Right ventricle myocardium inferior (tissue), 1 donor: ENCODE measurements around the gene NGRN. TPM values are rescaled to one million over a fixed set of nuclear protein-coding genes. Genes with fewer than 3 reads are reported as not detected.

Source experiments
- ATAC-seq: fragments of 200-7000 bp; cut with Tn5 transposase; one replicate; pipeline ENCODE4 v1.9.1; 2020; ENCODE audit warnings: mild to moderate bottlenecking, moderate library complexity
- DNase-seq: peaks from one replicate; pipeline ENCODE4 v3.0.0; 2021; ENCODE audit errors: missing footprints
- intact Hi-C: fragments of 100-400 bp; cut with DNase I; formaldehyde crosslinking; loops from one replicate; pipeline ENCODE4 v1.11.0; 2022
- long read RNA-seq: library from polyadenylated mRNA; unstranded; transcript quantifications from one replicate; pipeline ENCODE4 v2.0.0, GENCODE V29; 2021
- total RNA-seq: library from RNA; stranded (reverse); fragmentation: NEBNext Ultra II Directional; extraction: Animal tissue kit (Norgen Biotek cat#: 25700); gene quantifications from one replicate; pipeline ENCODE4 v1.2.1, GENCODE V29; 2021
- donor health status: DM: no; HTN: yes; CAD: no; lungs with severe emphysema.

The NGRN gene, protein sequence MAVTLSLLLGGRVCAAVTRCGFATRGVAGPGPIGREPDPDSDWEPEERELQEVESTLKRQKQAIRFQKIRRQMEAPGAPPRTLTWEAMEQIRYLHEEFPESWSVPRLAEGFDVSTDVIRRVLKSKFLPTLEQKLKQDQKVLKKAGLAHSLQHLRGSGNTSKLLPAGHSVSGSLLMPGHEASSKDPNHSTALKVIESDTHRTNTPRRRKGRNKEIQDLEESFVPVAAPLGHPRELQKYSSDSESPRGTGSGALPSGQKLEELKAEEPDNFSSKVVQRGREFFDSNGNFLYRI
- 122 TPM for total RNA-seq
- long read RNA-seq, full-length matches to known transcripts = 179 of 194 reads
- long read RNA-seq, partial matches to known transcripts = 13 of 194 reads
- long read RNA-seq, other reads (novel, unspliced or antisense) = 2 of 194 reads

DNA sequence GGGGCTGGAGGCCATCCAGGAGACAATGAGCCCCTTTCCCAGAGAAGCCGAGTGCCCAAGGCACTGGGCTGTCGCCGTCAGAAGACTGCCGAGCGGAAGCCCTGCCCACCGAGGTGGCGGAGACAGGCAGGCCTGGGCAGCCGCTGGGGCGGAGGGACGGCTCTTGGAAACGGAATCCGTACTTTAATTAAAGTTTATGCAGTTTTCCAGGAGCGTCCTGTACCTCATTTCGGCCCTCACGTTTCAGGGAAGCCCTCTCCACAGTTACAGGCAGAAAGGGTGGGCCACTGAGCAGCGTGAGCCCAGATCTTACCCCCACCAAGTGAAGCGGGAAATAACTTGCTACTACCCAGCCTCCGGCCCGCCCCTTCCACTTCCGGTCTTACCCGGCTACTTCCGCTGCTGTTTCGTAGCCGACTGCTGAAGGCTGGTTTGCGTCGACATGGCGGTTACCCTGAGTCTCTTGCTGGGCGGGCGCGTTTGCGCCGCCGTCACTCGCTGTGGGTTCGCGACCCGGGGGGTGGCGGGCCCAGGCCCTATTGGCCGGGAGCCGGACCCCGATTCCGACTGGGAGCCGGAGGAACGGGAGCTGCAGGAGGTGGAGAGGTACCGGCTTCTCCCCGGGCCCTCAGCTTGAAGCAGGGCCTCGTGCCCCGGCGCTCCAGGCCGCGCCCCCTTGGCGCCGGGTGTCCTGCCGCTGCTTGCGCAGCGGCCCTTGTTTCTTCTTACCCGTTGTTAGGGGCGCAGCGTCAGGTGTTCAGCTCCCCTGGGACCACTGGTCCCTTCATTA is at the start of gene NGRN:
Gene NGRN, plus strand, starts transcription at position 402 of the 790 bp plus-strand sequence. Its CDS starts 41 bp downstream, at position 443.
- intact Hi-C loops = loop anchor here (2.0 kb wide), 1 partner anchor 31 kb away; the partner anchor contains the start of gene GDPGP1
- DNase-seq (peak; percentile 95), ATAC-seq (peak; percentile 97)

DNA sequence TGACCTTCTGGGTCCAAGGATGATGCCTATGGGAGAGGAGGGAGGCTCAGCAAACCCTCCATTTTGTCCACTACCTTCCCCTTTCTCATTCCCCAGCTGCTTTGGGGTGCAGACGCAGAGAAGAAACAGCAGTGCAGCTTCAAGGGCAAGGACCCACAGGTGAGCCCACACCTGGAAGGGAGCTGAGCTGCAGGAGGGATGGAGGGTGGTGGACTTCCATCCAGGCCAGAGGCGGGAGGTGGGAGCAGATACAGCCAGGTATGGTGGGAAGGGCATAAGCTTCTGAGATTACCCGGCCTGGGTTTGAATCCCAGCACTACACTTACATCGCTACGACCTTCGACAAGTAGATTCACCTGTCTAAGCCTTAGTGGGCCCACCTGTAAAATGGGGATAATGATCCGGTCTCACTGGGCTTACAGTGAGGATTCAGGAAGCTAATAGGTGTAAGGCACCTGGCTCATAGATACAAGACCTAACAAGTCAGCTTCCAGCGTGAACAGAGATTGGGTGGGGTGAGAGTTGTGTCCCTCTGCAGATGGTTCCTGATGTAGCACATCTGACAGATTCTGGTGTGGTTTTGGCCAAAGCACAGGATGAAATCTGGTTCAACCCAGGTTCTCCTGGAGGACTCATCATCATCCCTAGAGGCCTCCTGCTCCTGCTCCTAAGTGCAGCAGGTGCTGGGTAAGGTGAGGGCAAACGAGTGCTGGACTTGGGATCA is 47.6 kb upstream of the NGRN start:
- intact Hi-C loops = no loop called here

DNA sequence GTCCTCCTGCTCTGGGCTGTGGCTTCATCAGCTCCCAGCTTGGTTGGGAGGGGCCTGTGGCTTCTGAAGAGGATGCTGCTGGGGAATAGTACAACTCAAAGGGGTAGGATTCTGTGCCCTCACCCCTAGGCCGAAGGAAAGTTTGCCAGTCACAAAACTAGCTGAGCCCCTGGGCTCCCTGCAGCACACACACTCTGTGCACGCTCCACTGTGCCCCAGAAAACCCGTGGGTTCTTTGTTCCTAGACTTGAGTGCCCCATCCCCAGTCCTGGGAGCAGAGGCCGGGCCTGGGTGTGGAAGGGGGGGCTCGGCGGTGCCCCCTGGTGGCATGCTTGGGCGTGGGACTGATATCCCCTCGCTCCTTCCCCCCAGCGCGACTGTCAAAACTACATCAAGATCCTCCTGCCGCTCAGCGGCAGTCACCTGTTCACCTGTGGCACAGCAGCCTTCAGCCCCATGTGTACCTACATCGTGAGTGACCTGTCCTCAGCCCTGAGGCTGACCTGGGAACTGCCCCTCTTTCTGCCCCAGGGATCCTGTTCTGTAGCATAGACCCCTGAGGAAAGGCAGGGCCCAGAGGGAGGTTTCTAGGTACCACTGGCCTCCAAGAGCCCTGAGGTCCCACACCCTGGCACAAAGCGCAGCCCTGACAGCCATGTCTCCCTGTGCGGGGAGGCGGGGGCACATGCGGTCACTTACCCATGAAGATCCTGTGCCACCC is 45.9 kb upstream of the NGRN start:
- intact Hi-C loops = no loop called here
- DNase-seq (no peak), ATAC-seq (peak; percentile 54)

More for the DNA sequence above, 47.6 kb upstream of the NGRN start:
- ATAC-seq (no peak), DNase-seq (no peak)

DNA sequence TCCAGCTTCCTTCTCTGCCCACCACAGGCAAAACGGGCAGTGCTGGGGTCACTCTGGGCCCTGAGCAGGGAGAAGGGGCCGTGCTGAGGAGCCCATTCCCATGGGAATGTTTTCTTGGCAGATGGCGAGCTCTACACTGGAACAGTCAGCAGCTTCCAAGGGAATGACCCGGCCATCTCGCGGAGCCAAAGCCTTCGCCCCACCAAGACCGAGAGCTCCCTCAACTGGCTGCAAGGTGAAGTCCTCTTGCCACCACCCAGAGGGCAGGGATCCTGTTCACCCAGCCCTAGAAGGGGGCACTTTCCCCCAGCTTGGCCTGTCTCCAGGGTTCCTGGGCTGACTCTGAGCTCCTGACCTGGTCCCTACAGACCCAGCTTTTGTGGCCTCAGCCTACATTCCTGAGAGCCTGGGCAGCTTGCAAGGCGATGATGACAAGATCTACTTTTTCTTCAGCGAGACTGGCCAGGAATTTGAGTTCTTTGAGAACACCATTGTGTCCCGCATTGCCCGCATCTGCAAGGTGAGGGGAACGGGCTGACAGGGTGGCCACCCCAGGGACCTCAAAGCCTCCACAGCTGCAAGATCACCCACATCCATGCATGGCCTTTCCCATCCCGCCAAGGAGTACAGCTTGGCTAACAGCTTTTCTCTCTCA is 44.1 kb upstream of the NGRN start:
- intact Hi-C loops = no loop called here
- DNase-seq = no peak
- peak; percentile 78 for ATAC-seq

DNA sequence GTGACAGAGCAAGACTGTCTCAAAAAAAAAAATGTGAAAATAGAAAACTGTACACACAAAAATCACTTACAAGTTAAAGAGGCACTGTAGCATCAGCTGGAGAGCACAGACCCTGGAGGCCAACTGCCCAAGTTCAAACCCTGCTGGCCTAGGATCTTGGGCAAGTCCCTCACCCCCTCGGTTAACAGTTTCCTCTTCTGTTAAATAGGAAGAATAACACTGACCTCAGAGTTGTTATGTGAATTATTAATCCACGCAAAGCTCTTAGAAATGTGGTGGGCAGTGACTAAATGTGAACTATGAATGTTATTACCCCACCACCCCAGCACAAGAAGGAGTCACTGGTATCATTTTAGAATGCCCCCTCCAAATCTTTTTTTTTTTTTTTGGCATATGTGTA is 42.9 kb upstream of the NGRN start:
- intact Hi-C loops = no loop called here
- ATAC-seq = no peak
- DNase-seq = no peak

DNA sequence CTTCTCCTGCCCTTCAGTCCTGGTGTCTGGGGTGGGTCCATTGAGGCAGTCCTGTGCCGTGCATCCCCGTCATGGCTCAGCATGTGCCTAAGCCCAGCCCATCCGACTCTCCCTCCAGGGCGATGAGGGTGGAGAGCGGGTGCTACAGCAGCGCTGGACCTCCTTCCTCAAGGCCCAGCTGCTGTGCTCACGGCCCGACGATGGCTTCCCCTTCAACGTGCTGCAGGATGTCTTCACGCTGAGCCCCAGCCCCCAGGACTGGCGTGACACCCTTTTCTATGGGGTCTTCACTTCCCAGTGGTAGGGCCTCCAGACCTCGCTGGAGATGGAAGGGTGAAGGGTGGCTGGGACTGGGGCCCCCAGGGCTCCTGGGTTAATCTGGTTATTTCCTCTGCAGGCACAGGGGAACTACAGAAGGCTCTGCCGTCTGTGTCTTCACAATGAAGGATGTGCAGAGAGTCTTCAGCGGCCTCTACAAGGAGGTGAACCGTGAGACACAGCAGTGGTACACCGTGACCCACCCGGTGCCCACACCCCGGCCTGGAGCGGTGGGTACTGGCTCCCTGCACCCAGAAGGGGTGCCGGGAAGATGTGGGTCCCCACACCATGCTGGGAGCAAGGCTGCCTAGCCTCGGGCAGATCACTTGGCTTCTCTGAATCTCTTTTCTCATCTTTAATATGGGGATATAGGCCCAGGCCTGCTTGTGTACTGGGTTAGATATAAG is 41.9 kb upstream of the NGRN start:
- intact Hi-C loops = no loop called here
- ATAC-seq = no peak

DNA sequence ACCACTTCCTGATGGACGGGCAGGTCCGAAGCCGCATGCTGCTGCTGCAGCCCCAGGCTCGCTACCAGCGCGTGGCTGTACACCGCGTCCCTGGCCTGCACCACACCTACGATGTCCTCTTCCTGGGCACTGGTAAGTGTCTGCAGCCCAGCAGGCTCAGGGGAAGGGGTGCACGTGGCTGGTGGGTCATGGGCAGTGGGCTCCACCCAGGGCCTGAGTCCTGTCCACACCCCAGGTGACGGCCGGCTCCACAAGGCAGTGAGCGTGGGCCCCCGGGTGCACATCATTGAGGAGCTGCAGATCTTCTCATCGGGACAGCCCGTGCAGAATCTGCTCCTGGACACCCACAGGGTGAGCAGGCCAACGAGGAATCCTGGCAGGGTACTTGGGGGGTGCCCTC is 40.4 kb upstream of the NGRN start:
- intact Hi-C loops = no loop called here
- no peak for DNase-seq
- ATAC-seq = no peak

More for the DNA sequence above, 41.9 kb upstream of the NGRN start:
- DNase-seq = no peak

DNA sequence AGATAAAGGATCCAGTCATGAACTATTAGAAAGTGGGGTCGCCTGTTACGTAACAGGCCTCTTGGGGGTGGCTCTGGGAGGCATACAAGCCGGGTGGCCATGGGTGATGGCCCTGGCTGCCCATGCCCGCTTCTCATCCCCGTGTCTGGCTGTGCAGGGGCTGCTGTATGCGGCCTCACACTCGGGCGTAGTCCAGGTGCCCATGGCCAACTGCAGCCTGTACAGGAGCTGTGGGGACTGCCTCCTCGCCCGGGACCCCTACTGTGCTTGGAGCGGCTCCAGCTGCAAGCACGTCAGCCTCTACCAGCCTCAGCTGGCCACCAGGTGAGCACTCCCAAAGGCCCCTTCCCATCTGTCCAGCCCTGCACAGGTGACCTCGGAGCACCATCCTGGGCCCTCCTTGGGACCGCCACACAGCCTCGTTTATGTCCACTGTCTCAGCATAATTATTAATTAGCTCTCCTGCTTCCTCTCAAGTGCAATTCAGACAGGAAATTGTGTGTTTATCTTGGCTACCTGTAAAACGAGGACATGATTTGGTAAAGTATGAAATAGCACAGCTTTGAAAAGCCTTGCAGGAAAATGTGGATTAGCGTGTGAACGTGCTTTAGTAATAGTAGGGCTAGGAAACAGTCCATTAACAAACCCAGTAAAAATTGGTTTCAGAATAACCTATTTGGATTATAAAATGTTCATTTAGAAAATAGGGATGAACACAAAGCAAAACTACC is 39.8 kb upstream of the NGRN start:
- ATAC-seq = no peak
- intact Hi-C loops = no loop called here
- no peak for DNase-seq

DNA sequence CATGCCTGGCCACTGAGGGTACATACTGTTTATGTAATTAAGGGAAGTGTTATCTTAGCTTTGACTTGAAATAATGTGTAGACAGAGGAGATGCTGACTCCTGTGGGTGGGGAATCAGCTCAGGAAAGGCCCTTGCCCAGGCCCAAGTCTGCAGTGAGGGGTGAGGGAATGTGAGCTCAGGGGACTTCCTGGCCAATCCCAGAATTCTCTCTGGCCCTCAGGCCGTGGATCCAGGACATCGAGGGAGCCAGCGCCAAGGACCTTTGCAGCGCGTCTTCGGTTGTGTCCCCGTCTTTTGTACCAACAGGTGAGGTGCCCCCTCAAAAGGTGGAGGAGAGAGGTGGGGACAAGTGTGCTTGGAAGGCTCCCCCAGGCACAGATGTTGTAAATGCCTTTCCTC is 38.1 kb upstream of the NGRN start:
- intact Hi-C loops = no loop called here
- DNase-seq = no peak

DNA sequence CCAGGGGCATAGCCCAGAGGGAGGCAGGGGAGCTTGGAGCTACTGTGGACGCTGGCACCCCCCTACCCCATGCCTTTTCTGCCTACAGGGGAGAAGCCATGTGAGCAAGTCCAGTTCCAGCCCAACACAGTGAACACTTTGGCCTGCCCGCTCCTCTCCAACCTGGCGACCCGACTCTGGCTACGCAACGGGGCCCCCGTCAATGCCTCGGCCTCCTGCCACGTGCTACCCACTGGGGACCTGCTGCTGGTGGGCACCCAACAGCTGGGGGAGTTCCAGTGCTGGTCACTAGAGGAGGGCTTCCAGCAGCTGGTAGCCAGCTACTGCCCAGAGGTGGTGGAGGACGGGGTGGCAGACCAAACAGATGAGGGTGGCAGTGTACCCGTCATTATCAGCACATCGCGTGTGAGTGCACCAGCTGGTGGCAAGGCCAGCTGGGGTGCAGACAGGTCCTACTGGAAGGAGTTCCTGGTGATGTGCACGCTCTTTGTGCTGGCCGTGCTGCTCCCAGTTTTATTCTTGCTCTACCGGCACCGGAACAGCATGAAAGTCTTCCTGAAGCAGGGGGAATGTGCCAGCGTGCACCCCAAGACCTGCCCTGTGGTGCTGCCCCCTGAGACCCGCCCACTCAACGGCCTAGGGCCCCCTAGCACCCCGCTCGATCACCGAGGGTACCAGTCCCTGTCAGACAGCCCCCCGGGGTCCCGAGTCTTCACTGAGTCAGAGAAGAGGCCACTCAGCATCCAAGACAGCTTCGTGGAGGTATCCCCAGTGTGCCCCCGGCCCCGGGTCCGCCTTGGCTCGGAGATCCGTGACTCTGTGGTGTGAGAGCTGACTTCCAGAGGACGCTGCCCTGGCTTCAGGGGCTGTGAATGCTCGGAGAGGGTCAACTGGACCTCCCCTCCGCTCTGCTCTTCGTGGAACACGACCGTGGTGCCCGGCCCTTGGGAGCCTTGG is 37.4 kb upstream of the NGRN start:
- no peak for DNase-seq
- ATAC-seq = no peak
- intact Hi-C loops = no loop called here

More for the DNA sequence above, 38.1 kb upstream of the NGRN start:
- no peak for ATAC-seq

DNA sequence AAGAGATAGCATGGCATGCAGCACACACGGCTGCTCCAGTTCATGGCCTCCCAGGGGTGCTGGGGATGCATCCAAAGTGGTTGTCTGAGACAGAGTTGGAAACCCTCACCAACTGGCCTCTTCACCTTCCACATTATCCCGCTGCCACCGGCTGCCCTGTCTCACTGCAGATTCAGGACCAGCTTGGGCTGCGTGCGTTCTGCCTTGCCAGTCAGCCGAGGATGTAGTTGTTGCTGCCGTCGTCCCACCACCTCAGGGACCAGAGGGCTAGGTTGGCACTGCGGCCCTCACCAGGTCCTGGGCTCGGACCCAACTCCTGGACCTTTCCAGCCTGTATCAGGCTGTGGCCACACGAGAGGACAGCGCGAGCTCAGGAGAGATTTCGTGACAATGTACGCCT is 36.5 kb upstream of the NGRN start:
- intact Hi-C loops = no loop called here
- DNase-seq (no peak), ATAC-seq (no peak)

DNA sequence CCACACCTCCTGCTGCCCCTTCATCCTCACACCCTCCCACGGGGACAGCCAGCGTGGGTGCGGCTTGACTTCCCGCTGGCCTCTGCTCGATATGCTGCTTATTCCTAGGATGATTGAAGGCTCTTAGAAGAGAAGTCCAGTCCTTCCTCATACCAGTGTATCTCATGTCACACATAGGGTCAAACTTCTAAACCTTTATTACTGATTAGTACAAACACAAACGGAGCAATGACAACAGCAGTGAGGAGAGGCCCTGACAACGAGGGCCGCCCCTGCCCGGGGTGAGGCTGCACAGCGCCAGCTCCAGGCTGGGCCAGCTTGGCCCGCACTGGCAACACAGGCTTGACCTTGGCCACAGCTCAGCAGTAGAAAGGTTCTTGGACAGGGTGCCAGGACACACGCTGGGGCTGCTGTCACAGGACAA is 35.4 kb upstream of the NGRN start:
- intact Hi-C loops = loop anchor here (5.0 kb wide), 2 partner anchors 53 to 128 kb away; partner anchors contain the start of gene IDH2
- no peak for DNase-seq
- peak; percentile 37 for ATAC-seq

DNA sequence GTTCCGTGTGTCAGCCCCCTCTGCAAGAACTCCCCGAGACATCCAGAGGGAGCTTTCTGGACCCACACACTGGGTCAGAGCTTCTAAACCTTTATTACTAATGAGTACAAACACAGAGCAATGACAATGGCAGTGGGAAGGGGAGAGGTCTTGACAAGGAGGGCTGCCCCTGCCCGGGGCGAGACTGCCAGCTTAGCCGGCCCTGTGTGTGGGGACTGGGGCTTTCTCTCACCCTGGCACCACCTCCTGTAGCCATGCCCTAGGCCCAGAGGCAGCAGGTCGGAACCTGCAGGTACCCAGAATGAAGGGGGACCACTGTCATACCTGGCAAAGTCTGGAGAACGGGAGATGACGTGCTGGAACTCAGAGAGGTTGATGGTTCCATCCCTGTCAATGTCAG is 34.9 kb upstream of the NGRN start:
- DNase-seq (no peak), ATAC-seq (no peak)
- intact Hi-C loops = loop anchor here (5.0 kb wide), 2 partner anchors 53 to 128 kb away; partner anchors contain the start of gene IDH2

DNA sequence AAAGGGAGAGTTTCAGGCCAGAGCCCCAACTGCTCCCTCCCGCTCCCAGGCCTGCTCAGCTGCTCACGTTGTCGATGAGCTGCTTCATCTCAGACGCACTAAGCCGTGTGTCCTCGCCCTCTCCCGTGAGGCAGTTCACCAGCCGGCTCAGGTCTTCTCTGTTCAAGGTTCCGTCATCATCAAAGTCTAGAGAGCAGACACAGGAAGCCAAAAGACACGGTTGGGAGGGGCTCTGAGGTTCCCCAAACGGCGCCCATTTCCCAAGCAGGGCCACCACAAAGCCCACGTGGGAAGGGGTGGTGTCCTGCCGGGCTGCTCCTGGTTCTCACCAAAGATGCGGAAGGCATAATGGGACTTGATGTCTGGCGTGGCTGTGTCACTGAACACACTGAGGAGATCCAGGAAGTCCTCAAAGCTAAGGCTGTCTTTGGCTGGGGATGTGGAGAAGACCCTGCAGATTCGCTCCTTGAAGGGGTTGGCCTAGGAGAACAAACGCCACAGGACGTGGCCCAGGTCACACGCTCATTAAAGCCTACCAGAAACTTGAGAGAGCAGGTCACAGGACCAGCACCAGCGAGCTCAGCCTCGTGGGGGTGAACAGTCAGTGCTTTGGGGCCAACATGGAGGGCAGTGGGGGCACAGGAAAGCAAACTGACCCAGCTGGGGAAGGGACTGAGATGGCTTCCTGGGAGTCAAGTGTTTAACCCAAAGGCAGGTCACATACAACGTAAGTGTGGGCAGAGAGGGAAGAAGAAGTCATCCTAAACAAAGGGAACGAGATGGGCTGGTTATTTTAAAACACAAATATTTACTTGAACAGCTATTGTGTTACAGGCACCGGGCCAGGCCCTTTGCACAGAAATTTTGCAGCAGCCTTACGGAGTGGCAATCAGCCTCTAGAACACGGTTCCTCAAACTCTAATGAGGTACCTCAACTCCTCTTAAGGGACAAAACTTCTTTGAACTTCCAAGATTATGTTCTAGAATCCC is 34.1 kb upstream of the NGRN start:
- ATAC-seq (no peak), DNase-seq (no peak)
- intact Hi-C loops = loop anchor here (5.0 kb wide), 2 partner anchors 54 to 129 kb away; partner anchors contain the start of gene IDH2
